H9 (cell line): ENCODE measurements around the gene IQCE. TPM values are rescaled to one million over a fixed set of nuclear protein-coding genes. Genes with fewer than 3 reads are reported as not detected.

Experiments used
- DNase-seq: peaks from one replicate; pipeline ENCODE4 v3.0.0-alpha.2; 2017
- H2AFZ ChIP-seq: one replicate; pipeline ENCODE4 v1.6.1; 2013; ENCODE audit warnings: mild to moderate bottlenecking, low read length, control low read depth, moderate library complexity
- H2AK5ac ChIP-seq: 2 replicates; pipeline ENCODE4 v1.6.1; 2013; ENCODE audit warnings: low read length, control low read depth, mixed read lengths; ENCODE audit not compliant: insufficient read length
- H2BK120ac ChIP-seq: one replicate; pipeline ENCODE4 v1.6.1; 2013; ENCODE audit warnings: low read depth, mild to moderate bottlenecking, low read length, control low read depth, inconsistent platforms; ENCODE audit not compliant: poor library complexity, severe bottlenecking
- H2BK12ac ChIP-seq: 2 replicates; pipeline ENCODE4 v1.6.1; 2013; ENCODE audit warnings: low read length, control low read depth, mixed read lengths, low read depth; ENCODE audit not compliant: insufficient read length
- H2BK15ac ChIP-seq: 2 replicates; pipeline ENCODE4 v1.6.1; 2013; ENCODE audit warnings: low read depth, low read length, control low read depth
- H2BK20ac ChIP-seq: one replicate; pipeline ENCODE4 v1.6.1; 2013; ENCODE audit warnings: low read depth, mild to moderate bottlenecking, low read length, control low read depth, inconsistent platforms; ENCODE audit not compliant: poor library complexity, severe bottlenecking
- H2BK5ac ChIP-seq: 2 replicates; pipeline ENCODE4 v1.6.1; 2013; ENCODE audit warnings: low read length, control low read depth, mixed read lengths; ENCODE audit not compliant: insufficient read length
- H3K14ac ChIP-seq: 2 replicates; pipeline ENCODE4 v1.6.1; 2013; ENCODE audit warnings: low read length, control low read depth; ENCODE audit not compliant: insufficient read depth
- H3K18ac ChIP-seq: 2 replicates; pipeline ENCODE4 v1.6.1; 2013; ENCODE audit warnings: low read depth, mild to moderate bottlenecking, mixed read lengths, low read length, control low read depth; ENCODE audit not compliant: insufficient read length
- H3K23ac ChIP-seq: 2 replicates; pipeline ENCODE4 v1.6.1; 2013; ENCODE audit warnings: low read length, control low read depth, mixed read lengths, low read depth; ENCODE audit not compliant: insufficient read length
- H3K23me2 ChIP-seq: 2 replicates; pipeline ENCODE4 v1.6.1; 2013; ENCODE audit warnings: low read depth, mild to moderate bottlenecking, mixed read lengths, low read length, control low read depth; ENCODE audit not compliant: insufficient read length, poor library complexity, severe bottlenecking
- H3K27ac ChIP-seq: 2 replicates; pipeline ENCODE4 v1.5.1; 2013; ENCODE audit warnings: low read length, control low read depth, mixed read lengths, low read depth; ENCODE audit not compliant: insufficient read length
- H3K27me3 ChIP-seq: 2 replicates; pipeline ENCODE4 v1.6.1; 2013; ENCODE audit warnings: low read length, control low read depth, inconsistent platforms; ENCODE audit not compliant: insufficient read depth
- H3K4ac ChIP-seq: 2 replicates; pipeline ENCODE4 v1.6.1; 2013; ENCODE audit warnings: low read depth, mild to moderate bottlenecking, control low read depth, inconsistent platforms, low read length, moderate library complexity
- H3K4me1 ChIP-seq: 2 replicates; pipeline ENCODE4 v1.6.1; 2013; ENCODE audit warnings: low read length, control low read depth, inconsistent platforms; ENCODE audit not compliant: insufficient read depth
- H3K4me2 ChIP-seq: 2 replicates; pipeline ENCODE4 v1.6.1; 2013; ENCODE audit warnings: low read length, control low read depth, mixed read lengths; ENCODE audit not compliant: insufficient read length, insufficient read depth
- H3K56ac ChIP-seq: 2 replicates; pipeline ENCODE4 v1.6.1; 2013; ENCODE audit warnings: low read depth, mild to moderate bottlenecking, mixed read lengths, low read length, control low read depth; ENCODE audit not compliant: insufficient read length
- H3K79me1 ChIP-seq: 2 replicates; pipeline ENCODE4 v1.6.1; 2013; ENCODE audit warnings: low read depth, mild to moderate bottlenecking, moderate library complexity, low read length, control low read depth, inconsistent platforms; ENCODE audit not compliant: insufficient read depth, poor library complexity, severe bottlenecking
- H3K79me2 ChIP-seq: 2 replicates; pipeline ENCODE4 v1.6.1; 2013; ENCODE audit warnings: low read length, control low read depth, inconsistent platforms; ENCODE audit not compliant: insufficient read depth
- H3K9ac ChIP-seq: 2 replicates; pipeline ENCODE4 v1.6.1; 2013; ENCODE audit warnings: low read length, control low read depth, mixed read lengths; ENCODE audit not compliant: insufficient read length; ENCODE audit errors: extremely low read depth
- H3K9me3 ChIP-seq: one replicate; pipeline ENCODE4 v1.6.1; 2013; ENCODE audit warnings: low read depth, low read length, inconsistent platforms; ENCODE audit not compliant: control insufficient read depth
- H3T11ph ChIP-seq: one replicate; pipeline ENCODE4 v1.6.1; 2013; ENCODE audit warnings: mild to moderate bottlenecking, low read length, control low read depth, inconsistent platforms
- H4K20me1 ChIP-seq: one replicate; pipeline ENCODE4 v1.6.1; 2013; ENCODE audit not compliant: control insufficient read depth, insufficient read length, insufficient read depth
- H4K5ac ChIP-seq: 2 replicates; pipeline ENCODE4 v1.6.1; 2013; ENCODE audit warnings: low read depth, mild to moderate bottlenecking, mixed read lengths, low read length, control low read depth; ENCODE audit not compliant: insufficient read length
- H4K8ac ChIP-seq: replicated peaks from 2 replicates; pipeline ENCODE4 v1.6.1; 2013; ENCODE audit warnings: low read length, control low read depth, mixed read lengths, low read depth; ENCODE audit not compliant: insufficient read length
- H4K91ac ChIP-seq: 2 replicates; pipeline ENCODE4 v1.6.1; 2013; ENCODE audit warnings: low read depth, mild to moderate bottlenecking, moderate library complexity, mixed read lengths, low read length, control low read depth; ENCODE audit not compliant: insufficient read length
- H3K27ac Mint-ChIP-seq, 3 experiments: 2 replicates in 2 of 3; 3 replicates in 1 of 3; pipeline ENCODE4 v1.8.0; 2020 to 2021; ENCODE audit warnings: mixed read lengths in 3 of 3, mild to moderate bottlenecking in 1 of 3, moderate library complexity in 1 of 3
- H3K27me3 Mint-ChIP-seq: 2 replicates; pipeline ENCODE4 v1.8.0; 2021; ENCODE audit warnings: low read depth, mild to moderate bottlenecking, moderate library complexity, mixed read lengths
- H3K36me3 Mint-ChIP-seq, 3 experiments: 2 replicates in 2 of 3; 3 replicates in 1 of 3; pipeline ENCODE4 v1.8.0; 2020 to 2021; ENCODE audit warnings: low read depth in 3 of 3, mixed read lengths in 3 of 3; ENCODE audit not compliant: insufficient read depth in 1 of 3
- H3K4me1 Mint-ChIP-seq, 2 experiments: 2 replicates each; pipeline ENCODE4 v1.8.0; 2020; ENCODE audit warnings: mixed read lengths in 2 of 2
- H3K4me3 Mint-ChIP-seq, 2 experiments: 2 replicates in 1 of 2; 3 replicates in 1 of 2; pipeline ENCODE4 v1.8.0; 2020 to 2021; ENCODE audit warnings: mild to moderate bottlenecking in 2 of 2, mixed read lengths in 2 of 2, moderate library complexity in 1 of 2
- H3K9me3 Mint-ChIP-seq, 2 experiments: 2 replicates in 1 of 2; 3 replicates in 1 of 2; pipeline ENCODE4 v1.8.0; 2020; ENCODE audit warnings: mild to moderate bottlenecking in 2 of 2, mixed read lengths in 2 of 2, moderate library complexity in 1 of 2
- WGBS: extraction: QIAGEN DNeasy Blood & Tissue Kit; methylation state at CpG from one replicate; pipeline ENCODE4 v1.1.7; 2013; ENCODE audit warnings: missing lambda C conversion rate, low lambda C conversion rate, mixed read lengths; ENCODE audit not compliant: insufficient read length; ENCODE audit errors: extremely low coverage; 5-methylcytosine and 5-hydroxymethylcytosine counted together
- total RNA-seq: library from RNA; stranded (reverse); gene quantifications from 2 replicates; pipeline ENCODE4 v1.2.1, GENCODE V29; 2021
- TF ChIP-seq, protein P1 (sequence below): fragments of 200-600 bp; sonication (generic); conservative IDR thresholded peaks from 3 replicates; pipeline ENCODE4 v1.8.0; 2021; ENCODE audit warnings: antibody characterized with exemption, mild to moderate bottlenecking

IQCE gene
- total RNA-seq, 1 experiment from 2014 or later = 7.0 TPM

DNA sequence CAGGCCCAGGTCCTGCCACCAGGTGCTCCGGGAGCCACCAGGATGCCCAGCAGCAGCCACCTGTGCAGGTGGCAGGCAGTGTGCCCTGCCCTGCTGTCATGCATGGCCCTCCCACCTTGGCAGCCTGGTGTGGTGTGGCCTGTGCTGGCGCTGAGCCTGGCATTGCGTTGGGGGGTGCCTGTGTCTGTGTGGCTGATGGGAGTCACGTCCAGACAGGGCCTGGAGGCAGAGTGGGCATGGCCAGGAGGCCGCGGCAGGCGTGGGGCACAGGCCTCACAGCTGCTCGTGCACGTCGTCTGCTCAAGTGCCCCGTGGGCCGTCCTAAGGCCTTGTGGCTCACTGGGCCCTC, 81.7 kb downstream of the IQCE start:
- Histone ChIP-seq H4K20me1 (peaks cover 4% of the 10 kb centered on the region), H3K23me2 (no peaks in the 10 kb centered on the region), H3K4me2 (no peak overlapping the region), H2BK5ac (no peak overlapping the region), H2AFZ (no peak overlapping the region), H2BK20ac (no peak overlapping the region), H3K56ac (no peak overlapping the region), H3K23ac (no peak overlapping the region), H3K9ac (no peak overlapping the region), H2AK5ac (no peak overlapping the region), H4K8ac (no peak overlapping the region), H2BK12ac (no peak overlapping the region), H3K27ac (no peak overlapping the region), H4K91ac (no peak overlapping the region), H3T11ph (no peak overlapping the region), H3K4me1 (peaks cover 1% of the 10 kb centered on the region; the same call in 1 of the 2 replicates), H2BK120ac (no peak overlapping the region), H3K18ac (no peak overlapping the region), H3K4ac (no peak overlapping the region), H3K79me2 (peaks cover 14% of the 10 kb centered on the region; the same call in 1 of the 2 replicates), H3K79me1 (peaks cover under 1% of the 10 kb centered on the region), H3K9me3 (no peaks in the 10 kb centered on the region), H3K27me3 (no peaks in the 10 kb centered on the region), H3K14ac (peak overlapping the region; percentile 79), H2BK15ac (no peak overlapping the region), H4K5ac (no peak overlapping the region)
- no peaks in the 10 kb centered on the region for H3K9me3 Mint-ChIP-seq
- no CpG with 5 or more reads among the region's 12 CpGs for WGBS
- H3K27me3 Mint-ChIP-seq = no peaks in the 10 kb centered on the region
- peaks cover 1 to 4% (median 2%) of the 10 kb centered on the region in 3 experiments; a peak in 3 of 7 replicates for H3K36me3 Mint-ChIP-seq
- TF ChIP-seq, protein P1, sequence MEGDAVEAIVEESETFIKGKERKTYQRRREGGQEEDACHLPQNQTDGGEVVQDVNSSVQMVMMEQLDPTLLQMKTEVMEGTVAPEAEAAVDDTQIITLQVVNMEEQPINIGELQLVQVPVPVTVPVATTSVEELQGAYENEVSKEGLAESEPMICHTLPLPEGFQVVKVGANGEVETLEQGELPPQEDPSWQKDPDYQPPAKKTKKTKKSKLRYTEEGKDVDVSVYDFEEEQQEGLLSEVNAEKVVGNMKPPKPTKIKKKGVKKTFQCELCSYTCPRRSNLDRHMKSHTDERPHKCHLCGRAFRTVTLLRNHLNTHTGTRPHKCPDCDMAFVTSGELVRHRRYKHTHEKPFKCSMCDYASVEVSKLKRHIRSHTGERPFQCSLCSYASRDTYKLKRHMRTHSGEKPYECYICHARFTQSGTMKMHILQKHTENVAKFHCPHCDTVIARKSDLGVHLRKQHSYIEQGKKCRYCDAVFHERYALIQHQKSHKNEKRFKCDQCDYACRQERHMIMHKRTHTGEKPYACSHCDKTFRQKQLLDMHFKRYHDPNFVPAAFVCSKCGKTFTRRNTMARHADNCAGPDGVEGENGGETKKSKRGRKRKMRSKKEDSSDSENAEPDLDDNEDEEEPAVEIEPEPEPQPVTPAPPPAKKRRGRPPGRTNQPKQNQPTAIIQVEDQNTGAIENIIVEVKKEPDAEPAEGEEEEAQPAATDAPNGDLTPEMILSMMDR = no peak
- H3K27ac Mint-ChIP-seq = peak overlapping the region; percentile 27 to 94 (median 72); a peak in 3 of 7 replicates
- no peak overlapping the region for H3K4me3 Mint-ChIP-seq
- H3K4me1 Mint-ChIP-seq = peaks cover 18 to 31% of the 10 kb centered on the region in 2 experiments
- DNase-seq = no peak
